B cell (primary cell): ENCODE results near the gene CEP128. TPM values are rescaled to one million over a fixed set of nuclear protein-coding genes. Genes with fewer than 3 reads are reported as not detected.

ENCODE experiments used
- ATAC-seq: fragments of 200-7000 bp; cut with Tn5 transposase; one replicate; pipeline ENCODE4 v1.10.0; 2021; ENCODE audit warnings: low read depth, mild to moderate bottlenecking, moderate number of reproducible peaks, moderate library complexity
- CTCF ChIA-PET: fragments of 350-600 bp; sonication (Branson Sonifier 250); formaldehyde crosslinking; loops from one replicate; lab custom pipeline; 2021; ENCODE audit warnings: antibody characterized with exemption, inconsistent platforms; lab: Charles Lee
- POLR2A ChIA-PET: fragments of 350-600 bp; sonication (Branson Sonifier 250); formaldehyde crosslinking; loops from one replicate; lab custom pipeline; 2021; ENCODE audit warnings: antibody characterized with exemption; lab: Charles Lee
- DNase-seq: peaks from one replicate; pipeline ENCODE4 v3.0.0; 2013
- H2AFZ ChIP-seq: 2 replicates; pipeline ENCODE4 v1.6.1; 2012; ENCODE audit warnings: mild to moderate bottlenecking, low read depth, low read length; ENCODE audit not compliant: insufficient read depth, poor library complexity, severe bottlenecking
- H3K27ac ChIP-seq, 2 donors: 1 replicate in 1 of 2; 2 replicates in 1 of 2; pipeline ENCODE4 v1.5.1; 2012 to 2013; ENCODE audit warnings: low read length in 2 of 2, mild to moderate bottlenecking in 2 of 2, moderate library complexity in 1 of 2
- H3K27me3 ChIP-seq, 4 experiments: fragments of 200-600 bp in 1 of 4; sonication (generic) in 1 of 4; replicated peaks in 1 of 4; 1 replicate in 2 of 4; 2 replicates in 2 of 4; pipeline versions ENCODE4 v1.6.1 to v1.7.0; 2013 to 2016; ENCODE audit warnings: low read length in 3 of 4, mild to moderate bottlenecking in 2 of 4, mixed read lengths in 1 of 4, moderate library complexity in 1 of 4; ENCODE audit not compliant: insufficient read depth in 4 of 4, control insufficient read depth in 3 of 4; ENCODE audit errors: control extremely low read depth in 1 of 4
- H3K36me3 ChIP-seq, 2 experiments: replicated peaks in 1 of 2; 1 replicate in 1 of 2; 2 replicates in 1 of 2; pipeline versions ENCODE4 v1.6.1 to v1.7.1; 2013; ENCODE audit warnings: low read length in 1 of 2; ENCODE audit not compliant: insufficient read depth in 2 of 2, control insufficient read depth in 1 of 2; ENCODE audit errors: control extremely low read depth in 1 of 2, extremely low read depth in 1 of 2
- H3K4me1 ChIP-seq, 2 donors: fragments of 200-600 bp in 1 of 2; sonication (generic) in 1 of 2; 1 replicate in 1 of 2; 2 replicates in 1 of 2; pipeline versions ENCODE4 v1.5.1 to v1.6.1; 2013 to 2017; ENCODE audit warnings: low read length in 2 of 2; ENCODE audit not compliant: control insufficient read depth in 2 of 2, insufficient read depth in 2 of 2
- H3K4me2 ChIP-seq: replicated peaks from 2 replicates; pipeline ENCODE3; 2012; ENCODE audit warnings: mild to moderate bottlenecking, low read depth, low read length; ENCODE audit not compliant: poor library complexity, severe bottlenecking
- H3K4me3 ChIP-seq, 5 experiments: fragments of 200-600 bp in 1 of 5; sonication (generic) in 1 of 5; 1 replicate in 3 of 5; 2 replicates in 2 of 5; pipeline versions ENCODE4 v1.5.1 to v1.7.0; 2011 to 2016; ENCODE audit warnings: low read length in 4 of 5, mild to moderate bottlenecking in 4 of 5, low read depth in 2 of 5, control low read depth in 1 of 5, moderate library complexity in 1 of 5; ENCODE audit not compliant: insufficient read depth in 1 of 5; ENCODE audit errors: control extremely low read depth in 1 of 5, extremely low read depth in 1 of 5
- H3K79me2 ChIP-seq: fragments of 200-600 bp; sonication (generic); one replicate; pipeline ENCODE4 v1.6.0; 2016; ENCODE audit warnings: low read length; ENCODE audit not compliant: control insufficient read depth, insufficient read depth
- H3K9ac ChIP-seq: fragments of 200-600 bp; sonication (generic); 2 replicates; pipeline ENCODE4 v1.6.1; 2017; ENCODE audit warnings: mild to moderate bottlenecking, low read length, moderate library complexity
- H3K9me3 ChIP-seq, 3 donors: one replicate each; pipeline versions ENCODE4 v1.6.1 to v1.7.1; 2013; ENCODE audit warnings: low read length in 2 of 3; ENCODE audit not compliant: control insufficient read depth in 2 of 3, insufficient read depth in 1 of 3; ENCODE audit errors: control extremely low read depth in 1 of 3
- H4K20me1 ChIP-seq: 2 replicates; pipeline ENCODE4 v1.6.0; 2012; ENCODE audit warnings: mild to moderate bottlenecking, low read length; ENCODE audit not compliant: insufficient read depth, control insufficient read depth, poor library complexity, severe bottlenecking
- H3K27ac Mint-ChIP-seq: one replicate; pipeline ENCODE4 v1.8.0; 2021; ENCODE audit warnings: mixed read lengths
- H3K27me3 Mint-ChIP-seq: one replicate; pipeline ENCODE4 v1.8.0; 2021; ENCODE audit warnings: mixed read lengths
- H3K4me1 Mint-ChIP-seq: one replicate; pipeline ENCODE4 v1.8.0; 2021; ENCODE audit warnings: mixed read lengths
- H3K4me3 Mint-ChIP-seq: one replicate; pipeline ENCODE4 v1.8.0; 2021; ENCODE audit warnings: mixed read lengths
- H3K9me3 Mint-ChIP-seq: one replicate; pipeline ENCODE4 v1.8.0; 2022; ENCODE audit warnings: mixed read lengths; ENCODE audit not compliant: insufficient read depth
- EZH2 ChIP-seq: IDR thresholded peaks from 2 replicates; pipeline ENCODE4 v1.6.1; 2012; ENCODE audit warnings: borderline replicate concordance, low read depth, mild to moderate bottlenecking, moderate library complexity, low read length; ENCODE audit not compliant: insufficient read depth, poor library complexity, severe bottlenecking
- WGBS: methylation state at CpG from one replicate; pipeline ENCODE4 v1.1.5; 2013; ENCODE audit warnings: missing lambda C conversion rate; ENCODE audit not compliant: insufficient coverage; 5-methylcytosine and 5-hydroxymethylcytosine counted together
- intact Hi-C: fragments of 100-400 bp; cut with micrococcal nuclease; formaldehyde crosslinking; loops from one replicate; pipeline ENCODE4 v1.10.0; 2022
- polyA plus RNA-seq: library from polyadenylated mRNA; depleted of rRNA; stranded (reverse); fragments of >200 nt; gene quantifications from 2 replicates; pipeline ENCODE4 v1.2.3, GENCODE V29; 2012
- total RNA-seq, 2 donors: library from RNA; stranded (reverse); fragments of 120-200 nt in 1 of 2; gene quantifications; 1 replicate in 1 of 2; 2 replicates in 1 of 2; pipeline versions ENCODE4 v1.2.3 to v1.2.4, GENCODE V29; 2013 to 2022
- TF ChIP-seq, protein P1 (sequence below): fragments of 200-600 bp; IDR thresholded peaks from one replicate; pipeline ENCODE4 v1.8.0; 2022; ENCODE audit warnings: antibody characterized with exemption, mild to moderate bottlenecking

Gene CEP128
- total and polyA plus RNA-seq, 2 donors (not counting 1 experiment from before 2014, with no cell fraction given), result 1.1 to 31.6 TPM

DNA sequence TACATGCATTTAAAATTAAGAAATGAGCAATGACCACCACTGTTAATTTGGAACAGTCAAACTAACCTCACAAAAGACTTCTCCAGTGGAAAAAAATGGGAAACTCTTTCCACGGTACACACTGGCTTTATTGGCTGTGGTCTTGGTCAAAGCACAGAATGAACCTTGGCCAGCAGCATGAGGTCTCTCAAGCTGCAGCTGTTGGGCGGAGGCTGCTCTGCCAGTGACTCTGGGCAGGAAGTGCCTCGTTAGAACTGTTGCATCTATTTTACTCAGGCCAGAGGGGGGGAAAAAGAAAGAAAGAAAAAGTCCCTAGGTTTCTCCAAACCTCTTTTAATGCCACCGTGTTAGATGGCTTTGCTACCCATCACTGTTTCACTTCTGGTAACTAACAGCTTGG, 450.4 kb downstream of the CEP128 start:
- H4K20me1 ChIP-seq, result no peaks in the 10 kb centered on the region
- CTCF ChIA-PET, result no interaction called here
- H3K9me3 Mint-ChIP-seq, result no peaks in the 10 kb centered on the region
- no peaks in the 10 kb centered on the region for H3K27me3 ChIP-seq
- H3K4me2 ChIP-seq, result no peak overlapping the region
- no peak overlapping the region for H3K27ac Mint-ChIP-seq
- DNase-seq (no peak), ATAC-seq (no peak)
- H3K4me1 Mint-ChIP-seq, result peaks cover 1% of the 10 kb centered on the region
- no peaks in the 10 kb centered on the region for H3K27me3 Mint-ChIP-seq
- H3K4me3 Mint-ChIP-seq, result no peak overlapping the region
- no peaks in the 10 kb centered on the region for H3K36me3 ChIP-seq
- intact Hi-C loops, result no loop called here
- no peak overlapping the region for H3K9ac ChIP-seq
- H3K27ac ChIP-seq, result no peak overlapping the region
- no peaks in the 10 kb centered on the region for H3K9me3 ChIP-seq
- H3K4me1 ChIP-seq, result no peaks in the 10 kb centered on the region
- no peak overlapping the region for H3K4me3 ChIP-seq
- POLR2A ChIA-PET, result no interaction called here
- TF ChIP-seq, protein P1, sequence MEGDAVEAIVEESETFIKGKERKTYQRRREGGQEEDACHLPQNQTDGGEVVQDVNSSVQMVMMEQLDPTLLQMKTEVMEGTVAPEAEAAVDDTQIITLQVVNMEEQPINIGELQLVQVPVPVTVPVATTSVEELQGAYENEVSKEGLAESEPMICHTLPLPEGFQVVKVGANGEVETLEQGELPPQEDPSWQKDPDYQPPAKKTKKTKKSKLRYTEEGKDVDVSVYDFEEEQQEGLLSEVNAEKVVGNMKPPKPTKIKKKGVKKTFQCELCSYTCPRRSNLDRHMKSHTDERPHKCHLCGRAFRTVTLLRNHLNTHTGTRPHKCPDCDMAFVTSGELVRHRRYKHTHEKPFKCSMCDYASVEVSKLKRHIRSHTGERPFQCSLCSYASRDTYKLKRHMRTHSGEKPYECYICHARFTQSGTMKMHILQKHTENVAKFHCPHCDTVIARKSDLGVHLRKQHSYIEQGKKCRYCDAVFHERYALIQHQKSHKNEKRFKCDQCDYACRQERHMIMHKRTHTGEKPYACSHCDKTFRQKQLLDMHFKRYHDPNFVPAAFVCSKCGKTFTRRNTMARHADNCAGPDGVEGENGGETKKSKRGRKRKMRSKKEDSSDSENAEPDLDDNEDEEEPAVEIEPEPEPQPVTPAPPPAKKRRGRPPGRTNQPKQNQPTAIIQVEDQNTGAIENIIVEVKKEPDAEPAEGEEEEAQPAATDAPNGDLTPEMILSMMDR, result no peak
- TF ChIP-seq EZH2, result no peak
- 74% methylated on average over 2 of the region's 4 CpGs for WGBS
- H2AFZ ChIP-seq, result no peak overlapping the region
- H3K79me2 ChIP-seq, result no peaks in the 10 kb centered on the region

DNA sequence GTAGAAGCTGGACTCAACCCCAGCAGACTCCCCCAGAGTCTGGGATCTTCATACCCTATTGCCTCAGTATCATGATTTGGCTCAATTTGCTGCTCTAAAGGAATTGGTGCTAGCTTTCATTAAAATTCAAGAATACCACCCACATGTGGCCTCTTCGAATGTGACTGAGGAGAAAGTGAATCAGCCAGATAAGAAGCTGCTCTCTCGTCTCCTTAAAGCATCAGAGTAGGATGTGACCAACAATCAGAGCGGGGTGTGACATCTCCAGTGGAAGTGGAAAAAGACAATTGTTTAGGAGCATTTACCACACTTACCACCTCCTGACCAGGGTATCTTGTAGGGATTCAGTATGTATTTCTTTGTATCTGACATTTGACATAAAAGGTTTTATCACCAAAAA, 452.0 kb downstream of the CEP128 start:
- no peak overlapping the region for H3K9ac ChIP-seq
- H3K9me3 ChIP-seq, result no peaks in the 10 kb centered on the region
- Mint-ChIP-seq H3K4me3 (no peak overlapping the region), H3K9me3 (no peaks in the 10 kb centered on the region), H3K27ac (no peak overlapping the region), H3K4me1 (peaks cover 1% of the 10 kb centered on the region), H3K27me3 (no peaks in the 10 kb centered on the region)
- CTCF ChIA-PET, result no interaction called here
- DNase-seq (no peak), ATAC-seq (no peak)
- intact Hi-C loops, result no loop called here
- no peak overlapping the region for H2AFZ ChIP-seq
- no peaks in the 10 kb centered on the region for H4K20me1 ChIP-seq
- no peaks in the 10 kb centered on the region for H3K79me2 ChIP-seq
- no peak overlapping the region for H3K4me3 ChIP-seq
- no peak for TF ChIP-seq EZH2
- TF ChIP-seq, protein P1, result no peak
- POLR2A ChIA-PET, result no interaction called here
- H3K36me3 ChIP-seq, result no peaks in the 10 kb centered on the region
- H3K4me2 ChIP-seq, result no peak overlapping the region
- H3K4me1 ChIP-seq, result no peaks in the 10 kb centered on the region
- no CpG with 5 or more reads among the region's 3 CpGs for WGBS
- no peaks in the 10 kb centered on the region for H3K27me3 ChIP-seq
- no peak overlapping the region for H3K27ac ChIP-seq
